ENCODE measurements around the gene RPL6.
"Not testable (repeated sequence)": the region's sequence is repeated elsewhere in the genome, so short reads cannot be mapped to it uniquely, and the experiment has no call there.

Gene RPL6

GRCh38 chr12:112409064-112409905 lies at the start of gene RPL6:
Gene RPL6 (minus strand): TSS chr12:112409605. CDS start chr12:112408656, 949 bp downstream.
- DNase-seq: peak; percentile 84

GRCh38 chr12:112458751-112459150 lies 49.3 kb upstream of the RPL6 start:
- DNase-seq: no peak

- DNase-seq: no peak
Measured at GRCh38 chr12:112458330-112458729, 48.9 kb upstream of the RPL6 start.

GRCh38 chr12:112457142-112457541 lies 47.7 kb upstream of the RPL6 start:
- not testable (repeated sequence) for DNase-seq

- DNase-seq: no peak
Measured at GRCh38 chr12:112456029-112456428, 46.6 kb upstream of the RPL6 start.

- no peak for DNase-seq
Measured at GRCh38 chr12:112450725-112451124, 41.3 kb upstream of the RPL6 start.

- DNase-seq: not testable (repeated sequence)
Measured at GRCh38 chr12:112448165-112448564, 38.8 kb upstream of the RPL6 start.

- no peak for DNase-seq
Measured at GRCh38 chr12:112447106-112447505, 37.7 kb upstream of the RPL6 start.

- no peak for DNase-seq
Measured at GRCh38 chr12:112446008-112446725, 36.8 kb upstream of the RPL6 start.

- no peak for DNase-seq
Measured at GRCh38 chr12:112443916-112444315, 34.5 kb upstream of the RPL6 start.

GRCh38 chr12:112440653-112441052 lies 31.2 kb upstream of the RPL6 start:
- not testable (repeated sequence) for DNase-seq

- DNase-seq: no peak
Measured at GRCh38 chr12:112439769-112440168, 30.4 kb upstream of the RPL6 start.

- not testable (repeated sequence) for DNase-seq
Measured at GRCh38 chr12:112438645-112439044, 29.2 kb upstream of the RPL6 start.

GRCh38 chr12:112433551-112433950 lies 24.1 kb upstream of the RPL6 start:
- DNase-seq: no peak

- no peak for DNase-seq
Measured at GRCh38 chr12:112431965-112432364, 22.6 kb upstream of the RPL6 start.

GRCh38 chr12:112430929-112431328 lies 21.5 kb upstream of the RPL6 start:
- no peak for DNase-seq

- DNase-seq: no peak
Measured at GRCh38 chr12:112427760-112428159, 18.4 kb upstream of the RPL6 start.

- DNase-seq: no peak
Measured at GRCh38 chr12:112425582-112426382, 16.4 kb upstream of the RPL6 start.

GRCh38 chr12:112424126-112424525 lies 14.7 kb upstream of the RPL6 start:
- DNase-seq: no peak

GRCh38 chr12:112422531-112422930 lies 13.1 kb upstream of the RPL6 start:
- DNase-seq: no peak

GRCh38 chr12:112421363-112421762 lies 12.0 kb upstream of the RPL6 start:
- no peak for DNase-seq

- DNase-seq: no peak
Measured at GRCh38 chr12:112420740-112421139, 11.3 kb upstream of the RPL6 start.

All from stimulated activated CD4-positive, alpha-beta T cell treated with anti-CD3 and anti-CD28 coated beads, Interleukin-4, amount 100 ng/mL, for 24 hours (primary cell).